Bronchial epithelial cell (primary cell): ENCODE measurements around the gene ZFP36. TPM values are rescaled to one million over a fixed set of nuclear protein-coding genes. Genes with fewer than 3 reads are reported as not detected.

Source experiments
- DNase-seq: peaks from one replicate; pipeline ENCODE4 v3.0.0-alpha.2; 2010; ENCODE audit warnings: low read depth
- FAIRE-seq: peaks from 2 replicates; lab custom pipeline; 2011; peaks lifted over from hg19 to GRCh38; lab: Jason Lieb, UNC
- H3K27me3 ChIP-seq: 2 replicates; pipeline ENCODE4 v1.5.1; 2011; ENCODE audit warnings: low read length; ENCODE audit not compliant: control insufficient read depth, insufficient read depth
- H3K36me3 ChIP-seq: 2 replicates; pipeline ENCODE4 v1.5.1; 2011; ENCODE audit warnings: low read length; ENCODE audit not compliant: control insufficient read depth, insufficient read depth
- H3K4me3 ChIP-seq: 2 replicates; pipeline ENCODE4 v1.5.1; 2011; ENCODE audit warnings: mild to moderate bottlenecking, low read depth, low read length, control low read depth
- total RNA-seq: library from RNA; depleted of rRNA; stranded (reverse); fragments of >200 nt; gene quantifications from 2 replicates; pipeline ENCODE4 v1.2.1, GENCODE V29; 2014
- TF ChIP-seq, protein P1 (sequence below): IDR thresholded peaks from 2 replicates; pipeline ENCODE4 v1.5.1; 2011; ENCODE audit warnings: mild to moderate bottlenecking, moderate library complexity, low read length, control low read depth, inconsistent platforms; ENCODE audit not compliant: insufficient read depth, severe bottlenecking

The ZFP36 gene
- total RNA-seq, 1 donor from 2014 or later: 3.4 TPM

DNA sequence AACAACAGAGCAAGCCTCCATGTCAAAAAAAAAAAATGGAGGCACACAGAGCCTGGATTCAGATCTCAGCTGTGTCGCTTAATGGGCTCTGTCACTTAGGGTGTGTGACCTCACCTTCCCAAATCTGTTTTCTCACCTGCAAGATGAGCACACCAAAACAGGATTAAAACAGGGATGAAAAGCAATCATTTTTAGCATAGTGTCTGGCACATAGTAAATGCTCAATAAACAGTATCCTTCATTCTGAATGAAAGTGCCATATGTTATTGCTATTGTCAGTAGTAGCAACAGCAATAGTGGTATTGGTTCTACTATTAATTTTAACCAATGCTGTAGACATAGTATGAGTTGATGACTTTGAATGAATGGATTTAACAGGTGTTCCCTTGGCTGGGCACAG is 41.1 kb upstream of the ZFP36 start:
- no peak for DNase-seq
- Histone ChIP-seq H3K4me3 (no peak overlapping the region), H3K36me3 (peaks cover 5% of the 10 kb centered on the region), H3K27me3 (no peaks in the 10 kb centered on the region)
- FAIRE-seq: no peak
- TF ChIP-seq, protein P1, sequence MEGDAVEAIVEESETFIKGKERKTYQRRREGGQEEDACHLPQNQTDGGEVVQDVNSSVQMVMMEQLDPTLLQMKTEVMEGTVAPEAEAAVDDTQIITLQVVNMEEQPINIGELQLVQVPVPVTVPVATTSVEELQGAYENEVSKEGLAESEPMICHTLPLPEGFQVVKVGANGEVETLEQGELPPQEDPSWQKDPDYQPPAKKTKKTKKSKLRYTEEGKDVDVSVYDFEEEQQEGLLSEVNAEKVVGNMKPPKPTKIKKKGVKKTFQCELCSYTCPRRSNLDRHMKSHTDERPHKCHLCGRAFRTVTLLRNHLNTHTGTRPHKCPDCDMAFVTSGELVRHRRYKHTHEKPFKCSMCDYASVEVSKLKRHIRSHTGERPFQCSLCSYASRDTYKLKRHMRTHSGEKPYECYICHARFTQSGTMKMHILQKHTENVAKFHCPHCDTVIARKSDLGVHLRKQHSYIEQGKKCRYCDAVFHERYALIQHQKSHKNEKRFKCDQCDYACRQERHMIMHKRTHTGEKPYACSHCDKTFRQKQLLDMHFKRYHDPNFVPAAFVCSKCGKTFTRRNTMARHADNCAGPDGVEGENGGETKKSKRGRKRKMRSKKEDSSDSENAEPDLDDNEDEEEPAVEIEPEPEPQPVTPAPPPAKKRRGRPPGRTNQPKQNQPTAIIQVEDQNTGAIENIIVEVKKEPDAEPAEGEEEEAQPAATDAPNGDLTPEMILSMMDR: no peak

DNA sequence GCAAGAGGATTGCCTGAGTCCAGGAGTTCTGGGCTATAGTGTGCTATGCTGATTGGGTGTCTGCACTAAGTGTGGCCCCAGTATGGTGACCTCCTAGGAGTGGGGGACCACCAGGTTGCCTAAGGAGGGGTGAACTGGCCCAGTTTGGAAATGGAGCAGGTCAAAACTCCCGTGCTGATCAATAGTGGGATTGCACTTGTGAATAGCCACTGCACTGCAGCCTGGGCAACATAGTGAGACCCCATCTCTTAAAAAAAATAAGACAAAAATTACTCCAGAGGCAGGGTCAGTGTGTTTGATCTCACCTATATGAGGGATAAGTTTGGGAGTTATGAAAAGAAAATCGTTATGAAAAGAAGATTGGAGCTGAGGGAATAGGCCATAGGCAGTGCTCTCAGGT is 37.4 kb upstream of the ZFP36 start:
- FAIRE-seq (no peak), DNase-seq (no peak)
- Histone ChIP-seq H3K27me3 (no peaks in the 10 kb centered on the region), H3K36me3 (peaks cover 9% of the 10 kb centered on the region), H3K4me3 (no peak overlapping the region)
- TF ChIP-seq, protein P1: no peak

DNA sequence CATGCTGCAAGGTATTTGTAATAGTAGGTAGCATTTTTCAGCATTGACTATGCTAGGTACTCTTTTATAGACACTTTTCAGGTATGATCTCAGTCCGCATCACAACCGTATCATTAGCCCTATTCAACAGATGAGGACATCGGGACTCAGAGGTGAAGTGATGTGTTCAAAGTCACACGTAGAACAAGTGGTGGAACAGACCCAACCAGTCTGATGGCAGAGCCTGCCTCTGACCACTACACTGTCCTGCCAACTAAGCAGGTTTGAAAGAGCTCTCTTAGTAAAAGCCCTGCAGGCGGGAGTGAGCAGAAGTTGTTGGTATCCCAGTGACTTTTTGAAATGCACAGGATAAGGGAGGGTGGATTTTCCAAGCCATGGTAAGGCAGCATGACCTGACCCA is 35.9 kb upstream of the ZFP36 start:
- H3K4me3 ChIP-seq: no peak overlapping the region
- FAIRE-seq: no peak

DNA sequence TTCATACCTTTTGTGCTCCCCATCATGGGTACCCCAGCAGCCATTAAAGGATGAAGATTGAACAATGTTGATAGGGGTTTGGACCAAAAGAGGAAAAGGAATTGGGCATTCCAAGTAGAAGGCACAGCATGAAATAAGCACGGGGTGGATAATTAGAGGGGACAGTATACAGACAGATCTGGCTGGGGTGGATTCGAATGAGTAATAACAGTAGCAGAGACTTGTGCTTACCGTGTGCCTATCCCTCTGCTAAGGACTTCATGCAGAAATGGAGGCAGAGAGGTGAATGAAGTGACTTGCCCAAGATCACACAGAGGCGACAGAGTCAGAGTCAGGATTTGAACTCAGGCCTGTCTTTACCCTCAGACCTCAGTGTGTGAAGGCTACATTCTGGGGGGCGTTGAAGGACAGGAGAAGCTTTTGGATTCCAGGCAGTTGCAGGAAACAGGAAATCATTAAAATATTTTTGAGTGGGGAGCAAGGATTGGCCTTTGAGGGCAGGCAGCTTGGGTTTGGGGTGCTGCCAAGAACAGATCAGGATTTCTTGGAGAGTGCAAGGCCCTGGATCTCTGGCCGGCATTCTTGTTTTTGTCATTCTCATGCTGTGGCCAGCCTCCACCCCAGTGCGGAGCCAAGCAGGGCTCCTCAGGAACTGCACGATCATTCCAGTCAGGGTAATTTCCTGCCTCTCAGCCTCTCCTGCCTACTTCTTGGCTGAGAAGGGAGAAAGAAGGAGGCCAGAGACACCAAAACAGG is 34.4 kb upstream of the ZFP36 start:
- FAIRE-seq: no peak
- Histone ChIP-seq H3K36me3 (peaks cover 24% of the 10 kb centered on the region), H3K27me3 (no peaks in the 10 kb centered on the region), H3K4me3 (no peak overlapping the region)
- TF ChIP-seq, protein P1: no peak
- DNase-seq: no peak

More for the DNA sequence above, 35.9 kb upstream of the ZFP36 start:
- DNase-seq: peak; percentile 53
- Histone ChIP-seq H3K36me3 (peaks cover 14% of the 10 kb centered on the region), H3K27me3 (no peaks in the 10 kb centered on the region)
- TF ChIP-seq, protein P1: no peak

DNA sequence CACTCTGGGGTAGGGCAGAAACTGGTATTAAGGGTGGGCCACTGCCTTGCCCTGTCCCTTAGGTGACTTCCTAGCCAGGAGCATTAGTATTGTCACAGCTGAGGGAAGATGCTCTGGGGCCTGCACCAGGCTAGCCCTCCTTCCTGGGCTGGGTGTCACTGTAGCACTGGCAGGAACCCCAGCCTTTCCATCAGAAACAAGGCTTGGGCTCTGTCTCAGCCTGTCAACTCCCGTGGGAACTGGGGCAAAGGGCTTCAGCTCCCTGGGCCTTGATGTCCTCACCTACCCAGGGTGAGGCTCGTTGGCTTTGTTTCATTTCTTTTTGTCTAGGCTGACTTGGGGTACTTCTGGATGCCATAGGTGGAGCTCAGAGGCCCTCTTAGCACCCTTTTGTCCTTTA is 33.7 kb upstream of the ZFP36 start:
- DNase-seq (no peak), FAIRE-seq (no peak)
- H3K36me3 ChIP-seq: peaks cover 28% of the 10 kb centered on the region
- no peak overlapping the region for H3K4me3 ChIP-seq
- TF ChIP-seq, protein P1: no peak
- H3K27me3 ChIP-seq: no peaks in the 10 kb centered on the region
